Rectal smooth muscle tissue (tissue), 1 donor: Measurements from ENCODE around the gene GTF2A2.

ENCODE experiments used
- H3K27ac ChIP-seq: one replicate; pipeline ENCODE4 v1.7.0; 2013; ENCODE audit warnings: low read depth, low read length, inconsistent platforms
- H3K27me3 ChIP-seq: one replicate; pipeline ENCODE4 v1.7.0; 2013; ENCODE audit warnings: low read length; ENCODE audit not compliant: control insufficient read depth, insufficient read depth
- H3K36me3 ChIP-seq: one replicate; pipeline ENCODE4 v1.7.0; 2013; ENCODE audit warnings: low read length; ENCODE audit not compliant: control insufficient read depth, insufficient read depth
- H3K4me1 ChIP-seq: one replicate; pipeline ENCODE4 v1.7.0; 2013; ENCODE audit warnings: low read length; ENCODE audit not compliant: control insufficient read depth, insufficient read depth
- H3K4me3 ChIP-seq: one replicate; pipeline ENCODE4 v1.7.0; 2013; ENCODE audit warnings: low read length
- H3K9ac ChIP-seq: one replicate; pipeline ENCODE4 v1.7.0; 2013; ENCODE audit warnings: low read length

GTF2A2 gene

DNA sequence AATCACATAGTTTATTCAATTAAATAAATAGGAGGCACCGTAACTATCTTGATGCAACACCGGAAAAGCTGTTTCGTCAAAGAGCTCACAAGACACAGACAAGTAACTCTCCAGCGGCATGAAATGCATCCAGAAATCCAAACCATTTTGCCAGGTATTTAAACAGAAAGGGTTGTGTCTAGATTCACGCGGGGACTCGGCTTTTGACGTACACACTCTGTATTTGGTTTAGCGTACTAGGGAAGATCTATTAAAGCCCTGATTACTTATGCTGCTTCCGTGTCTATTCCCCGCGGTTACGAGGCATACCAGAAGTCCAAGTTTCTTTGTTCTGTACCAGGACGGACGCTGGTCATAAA is 31.1 kb upstream of the GTF2A2 start:
- Histone ChIP-seq H3K4me1 (peaks cover 11% of the 10 kb centered on the region), H3K27ac (peak overlapping the region; percentile 99), H3K4me3 (peak overlapping the region; percentile 92), H3K36me3 (no peaks in the 10 kb centered on the region), H3K27me3 (no peaks in the 10 kb centered on the region), H3K9ac (peak overlapping the region; percentile 93)

DNA sequence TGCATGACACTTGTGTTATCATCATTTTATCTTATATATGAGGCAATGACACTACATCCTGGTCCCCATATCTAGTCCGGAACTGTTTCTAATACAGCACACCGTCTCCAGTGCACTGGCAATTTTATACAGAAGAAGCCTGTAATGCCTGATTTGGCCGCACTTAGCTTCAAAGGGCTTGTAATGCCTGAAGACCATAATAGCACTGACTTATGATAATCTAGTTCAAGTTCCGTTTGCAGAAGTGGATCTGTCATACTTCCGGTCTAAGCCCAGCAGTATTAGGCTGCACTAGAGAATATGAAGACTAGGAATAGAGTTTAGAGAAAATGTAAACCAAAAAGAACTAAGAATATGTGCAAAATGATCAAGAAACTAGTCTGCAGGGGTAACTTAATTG is 30.5 kb upstream of the GTF2A2 start:
- Histone ChIP-seq H3K27ac (peak overlapping the region; percentile 99), H3K4me3 (peak overlapping the region; percentile 92), H3K4me1 (peaks cover 11% of the 10 kb centered on the region), H3K36me3 (no peaks in the 10 kb centered on the region), H3K27me3 (no peaks in the 10 kb centered on the region), H3K9ac (no peak overlapping the region)

DNA sequence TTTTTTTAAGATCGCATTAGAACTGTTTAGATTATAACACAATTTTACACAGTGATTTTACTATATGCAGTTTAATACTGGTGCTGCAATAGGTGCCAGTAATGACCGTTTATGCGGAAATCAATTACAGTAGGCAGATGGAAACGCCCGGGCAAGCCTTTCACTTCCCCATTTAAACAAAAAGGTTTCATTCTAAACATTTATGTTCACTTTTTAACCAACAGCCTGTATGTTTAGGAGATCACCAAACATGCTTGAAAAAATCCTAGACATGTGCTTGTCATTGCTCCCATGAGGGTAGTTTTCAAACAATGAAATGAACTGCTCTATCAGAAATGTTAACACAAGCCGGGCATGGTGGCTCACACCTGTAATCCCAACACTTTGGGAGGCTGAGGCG is 29.1 kb upstream of the GTF2A2 start:
- H3K36me3 ChIP-seq = peaks cover 5% of the 10 kb centered on the region
- no peak overlapping the region for H3K27ac ChIP-seq
- H3K4me3 ChIP-seq = no peak overlapping the region
- peaks cover 11% of the 10 kb centered on the region for H3K4me1 ChIP-seq
- no peak overlapping the region for H3K9ac ChIP-seq
- H3K27me3 ChIP-seq = no peaks in the 10 kb centered on the region

DNA sequence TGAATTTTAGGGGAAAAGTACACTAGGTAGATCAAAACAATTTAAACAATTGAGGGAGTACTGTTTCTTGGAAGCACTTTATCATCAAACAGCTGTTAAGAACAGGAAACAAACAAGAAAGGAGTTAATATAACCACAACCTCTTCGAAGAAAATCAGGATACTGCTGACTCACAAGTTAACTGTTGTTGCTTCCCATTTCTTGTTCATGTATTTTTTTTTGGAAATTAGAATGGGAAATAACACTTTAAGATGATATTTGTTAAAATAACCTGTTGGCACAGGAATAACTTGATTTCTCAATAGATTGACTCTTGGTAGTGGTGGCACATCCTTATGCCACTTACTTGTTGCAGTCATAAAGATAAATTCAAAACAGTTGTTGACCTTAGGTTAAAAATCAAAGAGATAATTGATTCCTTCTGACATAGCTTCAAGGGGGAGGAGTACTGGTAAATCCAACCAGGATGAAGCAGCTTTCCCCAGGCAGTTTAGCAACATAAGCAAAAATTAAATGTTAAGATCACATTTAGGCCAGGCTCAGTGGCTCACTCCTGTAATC is 28.5 kb upstream of the GTF2A2 start:
- Histone ChIP-seq H3K4me3 (no peak overlapping the region), H3K27ac (no peak overlapping the region), H3K9ac (no peak overlapping the region), H3K4me1 (peaks cover 11% of the 10 kb centered on the region), H3K27me3 (no peaks in the 10 kb centered on the region), H3K36me3 (peaks cover 9% of the 10 kb centered on the region)

DNA sequence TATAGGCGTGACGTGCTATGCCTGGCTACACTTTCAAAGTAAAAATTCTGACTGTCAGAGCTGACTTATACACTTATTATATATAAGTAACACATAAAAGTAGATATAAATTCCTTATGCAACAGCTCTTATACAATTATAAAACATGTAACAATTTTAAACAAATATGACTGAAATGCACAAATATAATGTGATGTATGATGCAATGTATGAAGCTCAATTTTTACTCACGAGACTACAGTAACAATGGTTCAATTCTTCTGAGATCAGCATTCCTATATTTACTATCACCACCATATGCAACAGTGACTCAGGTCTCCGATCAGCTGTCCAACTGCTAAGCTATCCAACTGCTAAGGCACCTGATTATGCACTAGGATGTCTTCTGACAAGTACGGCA is 23.6 kb upstream of the GTF2A2 start:
- no peaks in the 10 kb centered on the region for H3K27me3 ChIP-seq
- H3K9ac ChIP-seq = no peak overlapping the region
- no peak overlapping the region for H3K4me3 ChIP-seq
- H3K4me1 ChIP-seq = peaks cover under 1% of the 10 kb centered on the region
- no peak overlapping the region for H3K27ac ChIP-seq
- peaks cover 30% of the 10 kb centered on the region for H3K36me3 ChIP-seq

DNA sequence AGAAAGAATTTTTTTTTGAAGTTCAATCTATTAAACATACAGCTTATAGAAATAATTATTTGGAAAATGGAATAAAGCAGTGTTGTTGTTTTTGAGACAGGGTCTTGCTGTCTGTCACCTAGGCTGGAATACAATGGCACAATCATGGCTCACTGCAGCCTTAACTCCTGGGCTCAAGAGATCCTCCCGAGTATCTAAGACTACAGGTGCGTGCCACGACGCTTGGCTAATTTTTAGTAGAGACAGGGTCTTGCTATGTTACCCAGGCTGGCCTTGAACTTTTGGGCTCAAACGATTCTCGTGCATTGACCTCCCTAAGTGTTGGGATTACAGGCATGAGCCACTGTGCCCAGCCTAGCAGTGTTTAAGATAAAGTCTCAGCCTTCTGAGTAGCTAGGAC is 23.0 kb upstream of the GTF2A2 start:
- H3K27me3 ChIP-seq = no peaks in the 10 kb centered on the region
- no peak overlapping the region for H3K4me3 ChIP-seq
- no peak overlapping the region for H3K9ac ChIP-seq
- H3K27ac ChIP-seq = no peak overlapping the region
- H3K36me3 ChIP-seq = peaks cover 30% of the 10 kb centered on the region
- H3K4me1 ChIP-seq = no peaks in the 10 kb centered on the region

DNA sequence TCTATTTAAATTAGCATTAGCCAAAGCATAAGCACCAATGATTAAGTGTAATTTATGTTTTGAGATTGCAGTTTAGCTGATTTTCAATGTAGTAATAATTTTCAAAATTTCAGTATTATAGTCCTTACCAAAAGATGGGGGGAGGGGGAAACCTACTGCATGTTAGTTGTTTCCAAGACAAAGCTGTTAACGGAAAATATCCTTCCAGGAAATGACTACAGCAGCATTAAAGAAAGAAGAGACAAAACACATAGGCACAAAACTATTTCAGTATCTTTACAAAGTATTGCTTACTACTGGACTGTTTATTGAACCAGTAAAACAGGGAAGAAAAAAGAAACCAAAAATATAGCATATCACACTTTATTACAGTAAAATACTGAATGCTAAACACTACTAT is 21.3 kb upstream of the GTF2A2 start:
- H3K27ac ChIP-seq = no peak overlapping the region
- peaks cover 32% of the 10 kb centered on the region for H3K36me3 ChIP-seq

DNA sequence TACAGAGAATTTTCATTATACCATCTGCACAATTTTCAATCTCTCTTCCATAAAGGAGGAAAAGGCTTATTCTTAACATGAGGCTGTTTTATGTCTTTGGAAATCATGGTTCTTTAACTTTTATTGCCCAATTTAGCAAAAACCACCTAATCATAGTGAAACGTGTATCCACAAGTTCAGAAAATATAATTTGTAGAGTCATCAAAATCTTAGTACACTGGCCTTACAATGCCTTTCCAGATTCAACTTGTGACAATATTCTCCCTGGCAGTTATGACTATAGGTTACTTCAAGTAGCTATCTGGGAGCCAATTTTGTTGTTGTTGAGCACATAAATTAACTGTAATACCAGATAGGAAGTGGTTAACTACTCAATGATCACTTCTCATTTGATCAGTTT is 20.9 kb upstream of the GTF2A2 start:
- no peak overlapping the region for H3K27ac ChIP-seq
- no peak overlapping the region for H3K4me3 ChIP-seq
- H3K36me3 ChIP-seq = peaks cover 32% of the 10 kb centered on the region
- no peaks in the 10 kb centered on the region for H3K27me3 ChIP-seq
- no peak overlapping the region for H3K9ac ChIP-seq
- H3K4me1 ChIP-seq = no peaks in the 10 kb centered on the region

More for the DNA sequence above, 21.3 kb upstream of the GTF2A2 start:
- H3K4me3 ChIP-seq = no peak overlapping the region
- no peaks in the 10 kb centered on the region for H3K4me1 ChIP-seq
- no peaks in the 10 kb centered on the region for H3K27me3 ChIP-seq
- no peak overlapping the region for H3K9ac ChIP-seq

DNA sequence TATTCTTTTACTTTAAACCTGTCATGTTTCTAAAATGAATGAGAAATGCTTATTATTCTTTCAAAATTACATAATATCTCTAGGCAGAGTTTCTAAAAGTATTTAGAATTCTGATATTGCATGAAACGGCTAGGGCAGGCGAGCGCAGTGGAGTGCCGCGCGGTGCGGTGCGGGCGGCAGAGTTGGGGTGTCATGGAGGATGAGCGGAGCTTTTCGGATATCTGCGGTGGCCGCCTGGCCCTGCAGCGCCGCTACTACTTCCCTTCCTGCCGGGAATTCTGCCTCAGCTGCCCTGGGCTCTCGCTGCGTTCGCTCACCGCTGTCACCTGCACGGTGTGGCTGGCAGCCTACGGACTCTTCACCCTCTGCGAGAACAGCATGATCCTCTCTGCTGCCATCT is 19.2 kb upstream of the GTF2A2 start:
- Histone ChIP-seq H3K36me3 (peaks cover 32% of the 10 kb centered on the region), H3K4me3 (no peak overlapping the region), H3K27ac (no peak overlapping the region), H3K9ac (no peak overlapping the region), H3K27me3 (no peaks in the 10 kb centered on the region), H3K4me1 (no peaks in the 10 kb centered on the region)

DNA sequence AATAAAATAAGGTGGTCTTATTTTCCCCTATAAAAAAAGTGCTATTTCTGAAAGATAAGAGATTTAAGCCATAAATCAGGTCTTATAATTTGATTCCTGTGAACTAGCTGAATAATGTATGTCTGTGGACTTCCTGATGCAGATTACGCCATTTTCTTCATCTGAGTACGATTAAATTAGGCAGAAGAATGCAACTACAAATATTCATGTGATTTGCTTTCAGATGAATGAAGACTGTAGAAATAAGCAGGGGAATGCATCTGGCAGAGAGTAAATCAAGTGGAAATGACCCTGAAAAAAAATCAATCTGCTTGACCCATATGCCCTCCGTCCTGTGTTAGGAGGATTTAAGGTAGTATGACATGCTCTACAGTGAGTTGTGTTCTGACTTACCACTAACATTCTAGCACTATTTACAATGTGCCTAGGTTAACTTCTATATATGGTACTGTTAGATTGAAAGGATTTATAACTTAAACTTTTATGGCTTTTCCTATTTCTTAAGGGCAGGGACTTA is 17.1 kb upstream of the GTF2A2 start:
- Histone ChIP-seq H3K36me3 (peaks cover 19% of the 10 kb centered on the region), H3K9ac (no peak overlapping the region), H3K4me1 (no peaks in the 10 kb centered on the region), H3K27me3 (no peaks in the 10 kb centered on the region), H3K4me3 (no peak overlapping the region), H3K27ac (no peak overlapping the region)

DNA sequence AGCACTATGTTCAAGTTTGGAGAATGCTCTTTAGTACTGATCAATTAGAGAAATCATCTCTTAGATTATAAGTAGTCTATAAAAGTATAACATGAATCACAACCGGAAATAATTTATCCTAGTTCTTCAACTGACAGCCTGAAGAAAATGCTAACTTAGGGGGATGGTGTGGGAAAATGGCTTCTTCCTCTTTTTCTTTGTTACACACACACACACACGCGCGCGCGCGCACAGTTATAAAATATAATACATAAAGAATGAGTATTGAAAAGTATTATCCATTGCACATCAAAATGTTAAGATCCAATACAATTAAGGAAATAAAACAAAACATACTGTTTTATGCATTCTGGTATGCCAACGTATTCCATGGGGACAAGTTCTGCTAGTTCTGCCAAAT is 11.2 kb upstream of the GTF2A2 start:
- Histone ChIP-seq H3K4me1 (no peaks in the 10 kb centered on the region), H3K27me3 (no peaks in the 10 kb centered on the region), H3K27ac (no peak overlapping the region), H3K36me3 (peaks cover 14% of the 10 kb centered on the region), H3K4me3 (no peak overlapping the region), H3K9ac (no peak overlapping the region)

DNA sequence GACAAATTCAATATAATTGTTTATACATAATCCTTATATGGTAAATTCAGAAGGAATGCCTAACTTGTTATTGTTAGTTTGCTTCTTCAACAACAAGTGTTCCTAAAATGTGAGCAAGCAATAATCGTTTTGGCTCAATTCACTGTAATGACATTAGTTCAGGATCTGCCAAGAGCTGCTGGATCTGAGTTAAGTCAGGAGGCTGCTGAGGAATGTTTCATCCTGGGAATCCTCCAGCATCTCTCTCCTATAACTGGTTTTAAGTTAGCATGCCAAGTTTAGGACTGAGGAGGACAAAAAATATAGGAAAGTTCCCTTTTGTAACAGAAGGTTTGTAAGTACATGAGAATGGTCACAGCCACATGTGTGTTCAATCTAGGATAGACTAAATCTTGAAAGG is 4.9 kb upstream of the GTF2A2 start:
- Histone ChIP-seq H3K36me3 (peaks cover 5% of the 10 kb centered on the region), H3K4me3 (no peak overlapping the region), H3K27ac (peak overlapping the region; percentile 29), H3K4me1 (no peaks in the 10 kb centered on the region), H3K27me3 (no peaks in the 10 kb centered on the region), H3K9ac (no peak overlapping the region)

DNA sequence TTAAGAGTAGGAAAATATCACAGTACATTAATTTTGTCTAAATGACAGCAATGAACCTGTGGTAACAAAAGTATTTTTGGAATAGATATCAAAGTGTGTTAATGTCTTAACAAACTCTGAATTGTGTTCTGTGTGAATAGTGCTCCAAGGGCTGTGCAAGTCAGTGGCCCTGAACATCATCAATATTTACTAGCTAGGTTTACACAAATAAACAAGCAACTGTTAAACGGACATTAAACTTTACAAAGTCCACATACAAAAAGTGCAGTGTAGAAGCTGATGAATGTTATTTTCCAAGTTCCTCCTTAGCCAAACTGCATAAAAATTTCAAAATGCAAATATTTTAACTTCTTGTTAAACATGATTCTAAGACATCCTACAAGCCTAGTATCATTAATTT is 2.1 kb upstream of the GTF2A2 start:
- Histone ChIP-seq H3K4me1 (peaks cover 7% of the 10 kb centered on the region), H3K27me3 (no peaks in the 10 kb centered on the region), H3K27ac (no peak overlapping the region), H3K4me3 (no peak overlapping the region), H3K9ac (no peak overlapping the region), H3K36me3 (peaks cover 2% of the 10 kb centered on the region)
